ENCODE results near the gene ZNF814.
"Not testable (repeated sequence)": the region's sequence is repeated elsewhere in the genome, so short reads cannot be mapped to it uniquely, and the experiment has no call there.

The ZNF814 gene

GRCh38 chr19:57815247-57816075 is 73.4 kb downstream of the ZNF814 start:
- DNase-seq: no peak

GRCh38 chr19:57814505-57815246 is 74.2 kb downstream of the ZNF814 start, which contains the start of gene ZNF552:
ZNF552 (minus strand) TSS chr19:57814913; CDS start chr19:57814743, 170 bp downstream.
- DNase-seq: peak; percentile 89

- no peak for DNase-seq
Measured at GRCh38 chr19:57813919-57814504, 74.8 kb downstream of the ZNF814 start.

GRCh38 chr19:57812975-57813820 is 75.6 kb downstream of the ZNF814 start:
- DNase-seq: not testable (repeated sequence)

GRCh38 chr19:57812226-57812625 is 76.6 kb downstream of the ZNF814 start:
- no peak for DNase-seq

GRCh38 chr19:57810410-57811295 is 78.2 kb downstream of the ZNF814 start:
- not testable (repeated sequence) for DNase-seq

- DNase-seq: no peak
Measured at GRCh38 chr19:57807541-57807940, 81.3 kb downstream of the ZNF814 start.

GRCh38 chr19:57803594-57804325 is 85.1 kb downstream of the ZNF814 start:
- DNase-seq: no peak

GRCh38 chr19:57803265-57803593 is 85.6 kb downstream of the ZNF814 start:
- DNase-seq: no peak

- DNase-seq: no peak
Measured at GRCh38 chr19:57802269-57802668, 86.6 kb downstream of the ZNF814 start.

- no peak for DNase-seq
Measured at GRCh38 chr19:57800696-57801095, 88.1 kb downstream of the ZNF814 start.
